Measurements from ENCODE around the gene EPHB2. TPM values are rescaled to one million over a fixed set of nuclear protein-coding genes. Genes with fewer than 3 reads are reported as not detected.
A peak's percentile ranks its signal among the peaks of the same experiment; 100 is the strongest.

The EPHB2 gene
- total RNA-seq, 2 experiments from 2014 or later: 0.13 TPM; not detected in 1

GRCh38 chr1:22844621-22845020, 134.0 kb downstream of the EPHB2 start:
- intact Hi-C loops (cut with micrococcal nuclease): no loop called here
- no peaks in the 10 kb centered on the region for H3K36me3 Mint-ChIP-seq (ENCODE audit: low read depth)
- POLR2A ChIA-PET: no interaction called here
- H3K4me1 Mint-ChIP-seq (ENCODE audit: low read depth): no peaks in the 10 kb centered on the region
- DNase-seq: no peak
- no peak for TF ChIP-seq CTCF (IDR thresholded peaks at IDR 0.05)
- ATAC-seq: no peak
- H3K9me3 Mint-ChIP-seq: no peaks in the 10 kb centered on the region
- CTCF ChIA-PET: no interaction called here
- peaks cover 24% of the 10 kb centered on the region for H3K27me3 Mint-ChIP-seq
- no peak overlapping the region for H3K4me3 Mint-ChIP-seq
- no peak overlapping the region for H3K27ac Mint-ChIP-seq

- Mint-ChIP-seq H3K27me3 (peaks cover 22% of the 10 kb centered on the region), H3K9me3 (no peaks in the 10 kb centered on the region), H3K27ac (no peak overlapping the region), H3K4me3 (no peak overlapping the region), H3K4me1 (ENCODE audit: low read depth) (no peaks in the 10 kb centered on the region), H3K36me3 (ENCODE audit: low read depth) (no peaks in the 10 kb centered on the region)
- ChIA-PET POLR2A (no interaction called here), CTCF (no interaction called here)
- DNase-seq: no peak
- intact Hi-C loops (cut with micrococcal nuclease): no loop called here
- ATAC-seq: no peak
- no peak for TF ChIP-seq CTCF (IDR thresholded peaks at IDR 0.05)
Observed at GRCh38 chr1:22845398-22845935, 134.8 kb downstream of the EPHB2 start.

DNA sequence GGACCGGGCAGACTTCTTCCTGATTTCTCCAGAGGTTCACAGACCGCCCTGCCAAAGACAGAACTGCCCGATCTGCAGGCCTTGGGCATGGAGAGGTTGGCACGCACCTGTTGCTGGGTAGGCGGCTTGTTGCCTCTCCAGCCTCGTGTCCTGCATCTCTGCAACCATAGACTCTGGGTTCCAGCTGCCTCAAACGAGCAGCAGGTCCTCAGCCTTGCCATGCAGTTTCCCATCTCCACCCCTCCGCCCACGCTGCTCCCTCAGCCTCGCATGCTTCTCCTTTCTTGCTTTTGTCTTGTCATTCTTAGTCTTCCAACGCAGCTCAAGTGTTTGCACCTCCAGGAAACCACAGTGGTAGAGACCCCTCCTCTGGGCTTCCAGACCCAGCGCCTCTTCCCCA, 135.8 kb downstream of the EPHB2 start:
- H3K9me3 Mint-ChIP-seq: no peaks in the 10 kb centered on the region
- ChIA-PET POLR2A (interaction anchor here (0.6 kb wide), 1 partner anchor 76 kb away, joined by 3 read pairs; no protein-coding TSS in a partner anchor), CTCF (interaction anchor here (0.8 kb wide), 1 partner anchor 15 kb away, joined by 3 read pairs; no protein-coding TSS in a partner anchor)
- H3K27me3 Mint-ChIP-seq: peaks cover 22% of the 10 kb centered on the region
- peak; percentile 31 for DNase-seq
- no peak overlapping the region for H3K4me3 Mint-ChIP-seq
- ATAC-seq: no peak
- intact Hi-C loops (cut with micrococcal nuclease): no loop called here
- H3K27ac Mint-ChIP-seq: no peak overlapping the region
- TF ChIP-seq CTCF (IDR thresholded peaks at IDR 0.05): no peak
- no peaks in the 10 kb centered on the region for H3K4me1 Mint-ChIP-seq (ENCODE audit: low read depth)
- H3K36me3 Mint-ChIP-seq (ENCODE audit: low read depth): no peaks in the 10 kb centered on the region

GRCh38 chr1:22847249-22847648, 136.6 kb downstream of the EPHB2 start:
- no peak overlapping the region for H3K27ac Mint-ChIP-seq
- ChIA-PET CTCF (interaction anchor here (0.8 kb wide), 1 partner anchor 14 kb away, joined by 3 read pairs; no protein-coding TSS in a partner anchor), POLR2A (no interaction called here)
- H3K9me3 Mint-ChIP-seq: no peaks in the 10 kb centered on the region
- intact Hi-C loops (cut with micrococcal nuclease): no loop called here
- DNase-seq (no peak), ATAC-seq (no peak)
- no peaks in the 10 kb centered on the region for H3K36me3 Mint-ChIP-seq (ENCODE audit: low read depth)
- no peak overlapping the region for H3K4me3 Mint-ChIP-seq
- no peaks in the 10 kb centered on the region for H3K4me1 Mint-ChIP-seq (ENCODE audit: low read depth)
- H3K27me3 Mint-ChIP-seq: peaks cover 25% of the 10 kb centered on the region
- no peak for TF ChIP-seq CTCF (IDR thresholded peaks at IDR 0.05)

DNA sequence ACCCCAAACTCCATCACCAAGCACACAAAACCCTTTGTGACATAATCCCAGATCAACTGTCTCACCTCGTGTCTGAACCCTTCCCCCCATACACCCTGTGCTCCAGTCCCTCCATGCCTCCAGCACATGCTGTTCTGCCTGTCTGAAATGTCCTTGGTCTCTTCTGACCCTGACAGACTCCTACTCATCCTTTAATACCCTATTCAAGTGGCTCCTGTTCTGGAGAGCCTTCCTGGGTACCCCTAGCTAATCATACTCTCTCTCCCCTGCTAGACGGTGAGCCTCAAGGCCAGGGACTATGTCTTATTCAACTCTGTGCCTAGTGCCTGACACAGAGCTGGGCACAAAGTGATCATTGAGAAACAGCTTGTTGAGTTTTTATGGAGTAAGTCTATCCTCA, 137.1 kb downstream of the EPHB2 start:
- Mint-ChIP-seq H3K9me3 (no peaks in the 10 kb centered on the region), H3K4me1 (ENCODE audit: low read depth) (no peaks in the 10 kb centered on the region), H3K27me3 (peaks cover 23% of the 10 kb centered on the region), H3K36me3 (ENCODE audit: low read depth) (no peaks in the 10 kb centered on the region), H3K4me3 (no peak overlapping the region), H3K27ac (no peak overlapping the region)
- intact Hi-C loops (cut with micrococcal nuclease): no loop called here
- TF ChIP-seq CTCF (IDR thresholded peaks at IDR 0.05): no peak
- no peak for ATAC-seq
- ChIA-PET CTCF (no interaction called here), POLR2A (no interaction called here)
- DNase-seq: no peak

Data from activated CD8-positive, alpha-beta T cell treated with anti-CD3 and anti-CD28 coated beads for 36 hours (primary cell).